ENCODE results near the gene KBTBD2.
"Not testable (repeated sequence)": the region's sequence is repeated elsewhere in the genome, so short reads cannot be mapped to it uniquely, and the experiment has no call there.

Gene KBTBD2

GRCh38 chr7:32910195-32910594, 18.6 kb upstream of the KBTBD2 start:
- DNase-seq (ENCODE audit: low read depth): no peak
- TF ChIP-seq, protein P1, sequence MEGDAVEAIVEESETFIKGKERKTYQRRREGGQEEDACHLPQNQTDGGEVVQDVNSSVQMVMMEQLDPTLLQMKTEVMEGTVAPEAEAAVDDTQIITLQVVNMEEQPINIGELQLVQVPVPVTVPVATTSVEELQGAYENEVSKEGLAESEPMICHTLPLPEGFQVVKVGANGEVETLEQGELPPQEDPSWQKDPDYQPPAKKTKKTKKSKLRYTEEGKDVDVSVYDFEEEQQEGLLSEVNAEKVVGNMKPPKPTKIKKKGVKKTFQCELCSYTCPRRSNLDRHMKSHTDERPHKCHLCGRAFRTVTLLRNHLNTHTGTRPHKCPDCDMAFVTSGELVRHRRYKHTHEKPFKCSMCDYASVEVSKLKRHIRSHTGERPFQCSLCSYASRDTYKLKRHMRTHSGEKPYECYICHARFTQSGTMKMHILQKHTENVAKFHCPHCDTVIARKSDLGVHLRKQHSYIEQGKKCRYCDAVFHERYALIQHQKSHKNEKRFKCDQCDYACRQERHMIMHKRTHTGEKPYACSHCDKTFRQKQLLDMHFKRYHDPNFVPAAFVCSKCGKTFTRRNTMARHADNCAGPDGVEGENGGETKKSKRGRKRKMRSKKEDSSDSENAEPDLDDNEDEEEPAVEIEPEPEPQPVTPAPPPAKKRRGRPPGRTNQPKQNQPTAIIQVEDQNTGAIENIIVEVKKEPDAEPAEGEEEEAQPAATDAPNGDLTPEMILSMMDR (conservative IDR thresholded peaks at IDR 0.05; ENCODE audit: low read depth, low read length): no peak
- no peak overlapping the region for H3K4me3 ChIP-seq (ENCODE audit: low read length)

DNA sequence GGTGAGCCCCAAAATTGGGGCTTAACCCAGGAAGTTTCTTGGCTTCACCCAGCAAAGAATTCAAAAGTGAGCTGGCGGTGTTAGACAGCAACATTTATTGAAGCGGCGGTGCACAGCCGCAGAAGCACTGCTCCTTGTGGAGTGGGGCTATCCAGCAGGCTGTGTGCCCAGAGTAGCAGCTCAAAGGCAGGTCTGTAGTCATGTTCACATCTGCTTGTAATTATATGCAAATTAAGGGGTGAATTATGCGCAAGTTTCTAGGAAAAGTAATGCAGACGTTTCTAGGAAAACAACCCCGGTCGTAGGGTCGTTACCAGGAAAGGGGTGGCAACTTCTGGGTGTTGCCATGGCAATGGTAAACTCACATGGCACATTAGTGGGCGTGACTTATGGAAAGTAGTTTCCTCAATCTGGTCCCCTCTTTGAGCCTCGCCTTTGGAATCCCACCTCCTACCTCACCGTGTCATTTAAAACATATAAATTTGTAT, 13.7 kb upstream of the KBTBD2 start:
- no peak for DNase-seq (ENCODE audit: low read depth)
- TF ChIP-seq, protein P1 (conservative IDR thresholded peaks at IDR 0.05; ENCODE audit: low read depth, low read length): no peak
- H3K4me3 ChIP-seq (ENCODE audit: low read length): peak overlapping the region; percentile 39

DNA sequence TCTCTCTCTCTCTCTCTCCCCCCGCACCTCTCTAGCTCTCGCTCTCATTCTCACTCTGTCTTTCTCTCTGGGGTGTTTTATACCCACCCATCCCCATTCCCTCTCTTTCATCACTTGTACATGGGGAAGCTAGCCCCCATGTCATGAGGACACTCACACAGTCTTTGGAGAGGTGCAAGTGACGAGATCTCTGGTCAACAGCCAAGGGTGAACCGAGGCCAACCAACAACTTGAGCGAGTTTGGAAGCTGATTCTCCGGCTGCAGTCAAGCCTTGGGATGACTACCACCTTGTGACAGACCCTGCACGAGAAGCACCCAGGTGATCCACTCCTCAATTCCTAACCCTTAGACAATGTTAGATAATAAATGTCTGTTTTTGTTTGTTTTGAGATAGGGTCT, 10.1 kb upstream of the KBTBD2 start:
- TF ChIP-seq, protein P1 (conservative IDR thresholded peaks at IDR 0.05; ENCODE audit: low read depth, low read length): no peak
- H3K4me3 ChIP-seq (ENCODE audit: low read length): no peak overlapping the region
- DNase-seq (ENCODE audit: low read depth): no peak

DNA sequence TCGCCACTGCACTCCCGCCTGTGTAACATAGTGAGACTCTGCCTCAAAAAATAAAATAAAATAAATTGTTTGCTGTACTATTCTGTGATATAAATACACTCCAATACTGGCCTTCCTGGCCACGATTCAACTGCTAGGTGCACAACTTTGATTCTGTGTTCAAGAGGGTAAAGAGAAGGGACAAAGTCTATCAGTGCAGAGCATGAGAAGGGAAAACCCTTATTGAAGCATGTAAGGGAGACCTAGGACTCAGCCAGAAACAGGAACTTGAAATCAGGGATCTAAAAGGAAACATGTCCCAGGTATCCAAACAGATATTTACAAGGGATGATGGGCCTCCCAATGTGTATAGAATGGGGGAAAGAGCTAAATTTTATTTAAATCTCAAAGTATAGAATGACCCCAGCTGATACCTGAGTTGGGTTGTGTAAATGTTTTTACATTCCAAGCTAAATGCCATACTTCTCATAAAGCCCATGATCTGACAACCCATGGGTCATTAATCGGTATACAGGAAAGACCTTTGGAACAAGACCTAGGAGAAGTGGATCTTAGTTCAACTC, 9.0 kb upstream of the KBTBD2 start:
- TF ChIP-seq, protein P1 (conservative IDR thresholded peaks at IDR 0.05; ENCODE audit: low read depth, low read length): no peak
- DNase-seq (ENCODE audit: low read depth): no peak
- H3K4me3 ChIP-seq (ENCODE audit: low read length): no peak overlapping the region

DNA sequence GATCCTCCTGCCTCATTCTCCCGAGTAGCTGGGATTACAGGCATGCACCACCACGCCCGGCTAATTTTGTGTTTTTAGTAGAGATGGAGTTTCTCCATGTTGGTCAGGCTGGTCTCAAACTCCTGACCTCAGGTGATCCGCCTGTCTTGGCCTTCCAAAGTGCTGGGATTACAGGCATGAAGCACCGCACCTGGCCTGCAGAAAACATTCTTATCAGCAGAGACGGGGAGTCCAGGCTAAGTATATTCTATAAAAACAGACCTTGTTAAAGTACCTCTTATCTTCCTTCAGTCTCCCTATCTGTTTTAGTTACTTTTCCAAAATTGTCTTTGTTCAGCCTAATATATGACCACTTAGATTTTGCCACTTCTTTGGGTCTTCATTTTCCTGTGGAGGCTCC, 5.8 kb upstream of the KBTBD2 start:
- DNase-seq (ENCODE audit: low read depth); H3K4me3 ChIP-seq (ENCODE audit: low read length): not testable (repeated sequence)

DNA sequence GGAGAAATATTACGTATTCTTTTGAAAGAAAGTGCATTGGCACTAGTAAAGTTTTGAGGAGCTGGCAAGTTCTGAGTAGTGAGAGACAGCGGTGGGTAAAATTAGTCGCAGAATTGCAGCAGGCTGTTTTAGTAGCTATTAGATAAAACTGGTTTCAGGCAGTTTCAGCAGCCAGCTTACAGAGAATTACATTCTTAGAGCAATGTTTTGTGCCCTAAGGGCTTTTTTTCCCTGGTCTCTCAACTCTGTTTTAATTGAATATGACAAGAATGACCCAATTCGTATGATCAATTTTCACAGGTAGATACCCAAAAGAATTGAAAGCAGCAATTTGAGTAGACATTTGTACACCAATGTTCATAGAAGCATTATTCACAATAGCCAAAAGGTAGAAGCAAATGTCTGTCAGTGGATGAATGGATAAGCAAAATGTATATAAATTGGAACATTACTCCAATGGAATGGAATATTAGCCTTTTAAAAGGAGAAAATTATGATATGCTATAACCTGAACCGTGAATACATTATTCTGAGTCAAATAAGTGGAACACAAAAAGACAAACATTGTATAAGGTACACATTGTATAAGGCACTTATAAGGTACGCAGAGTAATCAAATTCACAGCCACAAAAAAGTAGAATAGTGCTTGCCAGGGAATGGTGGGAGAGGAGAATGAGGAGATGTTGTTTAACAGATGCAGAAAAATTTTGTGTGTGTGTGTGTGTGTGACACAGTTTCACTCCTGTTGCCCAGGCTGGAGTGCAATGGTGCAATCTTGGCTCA, 5.2 kb upstream of the KBTBD2 start:
- TF ChIP-seq, protein P1 (conservative IDR thresholded peaks at IDR 0.05; ENCODE audit: low read depth, low read length): no peak
- no peak overlapping the region for H3K4me3 ChIP-seq (ENCODE audit: low read length)
- DNase-seq (ENCODE audit: low read depth): no peak

DNA sequence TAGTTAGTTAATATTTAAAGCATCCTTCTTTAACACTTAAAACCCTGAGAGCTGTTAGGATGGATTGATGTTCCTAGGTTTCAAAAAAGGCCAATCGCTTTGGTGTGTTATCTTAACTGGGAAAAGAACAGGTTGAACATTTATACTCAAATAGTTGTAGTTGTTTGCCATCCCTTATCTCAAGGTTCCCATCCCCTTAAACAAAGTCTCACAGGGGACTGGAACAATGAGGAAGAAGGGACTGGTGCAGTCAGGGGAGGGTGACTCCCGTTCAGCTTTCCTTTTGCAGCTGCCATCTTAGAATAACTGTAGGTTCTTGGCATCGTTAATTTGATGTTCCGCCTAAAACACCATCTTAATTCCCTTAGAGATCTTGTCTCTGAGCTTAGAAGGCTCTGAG, 2.6 kb upstream of the KBTBD2 start:
- DNase-seq (ENCODE audit: low read depth): no peak
- TF ChIP-seq, protein P1 (conservative IDR thresholded peaks at IDR 0.05; ENCODE audit: low read depth, low read length): no peak
- no peak overlapping the region for H3K4me3 ChIP-seq (ENCODE audit: low read length)

All from retinal pigment epithelial cell (primary cell).